ENCODE measurements around the gene DUSP14. TPM values are rescaled to one million over a fixed set of nuclear protein-coding genes. Genes with fewer than 3 reads are reported as not detected.
"Not testable (repeated sequence)": the region's sequence is repeated elsewhere in the genome, so short reads cannot be mapped to it uniquely, and the experiment has no call there.

Gene DUSP14
- total RNA-seq, 1 experiment from 2014 or later: 30.2 TPM

DNA sequence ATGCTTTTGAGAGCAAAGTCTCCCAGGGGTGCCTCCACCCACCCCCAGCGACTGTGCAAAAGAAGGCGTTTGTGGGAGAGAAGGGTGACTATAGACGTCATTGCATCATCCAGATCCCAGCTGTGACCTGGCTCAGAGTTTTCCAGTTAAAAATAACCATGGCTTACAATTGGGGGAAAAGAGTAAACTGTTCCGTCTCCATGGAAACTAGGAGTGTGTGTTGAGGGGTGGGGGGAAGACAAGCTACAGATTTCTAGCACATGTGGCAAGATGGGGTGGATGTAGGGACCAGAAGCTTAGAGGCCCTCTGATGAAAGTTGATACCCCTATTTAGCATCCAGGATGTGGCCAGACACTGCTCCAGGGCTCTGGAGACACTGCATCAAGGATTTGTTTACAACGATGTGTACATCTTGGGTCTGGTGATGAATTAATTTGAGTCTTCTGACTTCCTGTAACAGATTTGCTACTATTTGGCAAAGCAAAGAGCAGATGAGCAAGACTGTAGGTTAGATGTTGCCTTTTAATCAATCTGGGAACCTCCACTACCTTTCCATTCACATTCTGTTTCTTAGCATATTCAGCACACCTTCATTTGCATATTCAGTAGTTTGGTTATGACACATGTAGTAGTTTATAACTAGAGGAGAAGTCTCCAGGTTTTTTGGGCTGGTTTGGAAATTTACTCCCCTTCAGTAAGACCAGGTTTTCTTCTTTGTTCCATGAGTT lies 6.2 kb upstream of the DUSP14 start:
- DNase-seq (ENCODE audit: extremely low read depth, low read depth): no peak

DNA sequence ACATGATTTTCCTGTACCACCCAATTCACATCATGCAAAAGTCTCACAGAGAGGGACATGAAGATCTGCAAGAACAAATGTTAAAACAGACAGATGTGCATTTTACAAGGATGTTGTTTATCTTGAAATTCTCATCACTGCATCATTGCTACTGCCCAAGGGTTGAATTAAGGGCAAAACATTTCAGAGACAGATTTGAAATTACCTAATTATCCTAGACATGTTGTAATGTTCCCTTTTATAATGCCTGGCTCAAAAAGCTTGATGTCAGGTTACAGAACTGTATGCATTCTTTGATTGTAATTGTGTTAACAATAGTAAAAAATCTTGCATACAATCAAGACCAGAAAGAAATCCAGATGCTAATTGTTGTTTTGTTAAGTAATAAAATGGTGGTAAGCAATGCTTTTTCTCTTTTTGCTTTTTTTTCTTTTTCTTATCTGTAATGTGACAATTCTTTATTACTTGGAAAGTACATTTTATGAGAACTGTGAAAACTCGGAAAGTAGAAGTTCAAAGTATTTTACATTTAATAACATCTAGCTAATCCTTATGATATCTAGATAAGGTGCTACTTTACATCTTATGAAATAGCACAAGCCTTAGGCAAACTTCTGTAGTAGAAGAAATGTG lies 3.6 kb upstream of the DUSP14 start:
- no peak for DNase-seq (ENCODE audit: extremely low read depth, low read depth)

DNA sequence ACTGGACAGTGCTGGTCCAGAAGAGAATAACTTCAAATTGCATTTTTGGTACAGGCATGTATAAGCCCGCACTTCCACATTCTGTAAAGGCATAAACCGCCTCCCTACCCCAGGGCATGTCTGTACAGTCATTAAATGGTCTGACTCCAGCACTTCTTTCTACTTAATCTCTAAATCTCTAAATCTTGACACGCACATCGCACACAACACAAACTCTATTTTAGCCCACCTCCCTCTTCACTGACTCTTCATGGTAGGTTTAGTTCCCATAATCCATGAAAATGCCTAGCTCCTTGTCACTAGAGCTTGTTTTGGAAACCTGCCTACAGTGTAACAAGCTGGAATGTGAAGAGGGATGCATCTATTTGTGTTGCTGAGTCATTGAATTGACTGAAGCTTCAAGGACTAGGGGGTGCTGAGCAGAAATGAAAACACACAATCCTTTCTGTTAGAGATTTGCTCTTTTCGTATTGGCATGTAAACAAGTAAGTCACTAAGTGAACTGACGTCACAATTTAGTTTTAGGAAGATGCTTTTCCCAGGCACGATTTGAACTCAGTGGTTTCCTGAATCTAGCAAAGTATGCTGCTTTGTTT lies 1.6 kb upstream of the DUSP14 start:
- peak; percentile 90 for DNase-seq (ENCODE audit: extremely low read depth, low read depth)

DNA sequence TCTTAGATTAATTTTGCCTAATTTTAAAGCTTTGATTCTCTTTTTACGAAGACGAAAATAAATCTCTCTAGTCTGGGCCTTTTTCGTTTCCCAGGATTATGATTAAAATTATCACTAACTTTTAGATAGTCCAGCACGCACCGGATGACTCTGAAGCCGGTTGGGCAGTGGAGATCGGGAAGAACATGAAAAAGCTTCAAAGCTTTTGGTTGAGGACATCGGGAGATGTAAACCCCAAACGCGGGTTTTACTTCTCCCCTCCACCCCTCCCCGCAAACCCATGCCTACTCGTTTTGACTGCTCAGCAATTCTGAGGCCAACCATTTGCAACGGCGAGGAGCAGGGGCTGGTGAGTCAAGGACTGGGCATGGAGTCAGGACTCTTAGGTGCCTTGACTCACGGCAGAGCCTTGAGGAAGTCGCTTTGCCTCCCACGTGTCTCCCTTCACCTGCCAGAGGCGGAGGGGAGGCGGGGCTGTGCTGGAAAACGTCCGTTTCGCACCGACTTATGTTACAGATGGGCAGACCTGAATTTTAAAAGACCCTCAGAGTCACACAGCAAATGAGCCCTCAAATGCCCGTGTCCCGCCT lies 989 bp upstream of the DUSP14 start:
- DNase-seq (ENCODE audit: extremely low read depth, low read depth): peak; percentile 88

GRCh38 chr17:37490022-37490587 lies 414 bp downstream of the DUSP14 start:
- peak; percentile 36 for DNase-seq (ENCODE audit: extremely low read depth, low read depth)

DNA sequence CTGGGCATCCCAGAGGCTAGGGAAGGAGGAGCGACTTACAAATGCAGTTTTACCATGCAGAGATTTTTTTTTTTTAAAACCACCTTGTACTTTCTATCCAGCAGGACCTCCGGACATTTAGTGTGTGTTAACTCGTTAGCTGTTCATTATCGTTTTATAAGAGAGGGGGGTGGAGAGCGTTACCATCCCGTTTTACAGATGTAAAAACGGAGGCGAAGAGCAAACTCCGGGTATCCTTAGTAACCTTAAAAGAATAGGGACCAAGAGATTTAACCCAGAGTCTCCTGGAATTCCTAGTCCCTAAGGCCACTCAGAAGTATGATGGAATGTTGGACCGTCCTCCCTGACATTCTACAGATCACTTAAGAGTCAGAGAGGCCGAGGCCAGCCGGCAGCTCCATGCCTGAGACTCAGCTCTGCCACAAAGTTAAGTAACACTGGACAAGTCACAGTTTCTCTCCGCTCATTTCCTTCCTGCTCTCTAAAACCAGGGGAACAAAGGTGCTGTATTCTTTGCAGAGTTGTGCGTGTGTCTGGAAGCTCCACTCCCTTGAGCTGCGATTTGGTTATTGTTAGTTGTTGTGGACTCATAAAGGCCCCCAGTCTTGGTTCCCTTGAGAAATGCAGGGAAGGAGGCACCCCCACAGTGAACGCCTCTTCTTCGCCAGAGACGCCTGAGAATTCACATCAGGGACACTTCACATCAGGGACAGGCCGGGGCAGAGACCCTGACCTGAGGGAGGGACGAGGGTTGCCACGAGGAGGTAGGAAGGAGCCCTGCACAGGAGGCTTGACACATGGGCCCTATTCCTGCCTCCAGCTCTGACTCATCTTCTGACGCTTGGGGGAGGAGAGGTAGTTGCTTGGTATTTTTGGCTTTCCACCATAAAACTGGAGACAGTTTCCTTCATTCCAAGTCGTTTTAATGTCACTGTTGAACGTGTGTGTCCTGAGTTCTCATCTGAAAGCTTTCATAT lies 1.2 kb downstream of the DUSP14 start:
- peak; percentile 67 for DNase-seq (ENCODE audit: extremely low read depth, low read depth)

DNA sequence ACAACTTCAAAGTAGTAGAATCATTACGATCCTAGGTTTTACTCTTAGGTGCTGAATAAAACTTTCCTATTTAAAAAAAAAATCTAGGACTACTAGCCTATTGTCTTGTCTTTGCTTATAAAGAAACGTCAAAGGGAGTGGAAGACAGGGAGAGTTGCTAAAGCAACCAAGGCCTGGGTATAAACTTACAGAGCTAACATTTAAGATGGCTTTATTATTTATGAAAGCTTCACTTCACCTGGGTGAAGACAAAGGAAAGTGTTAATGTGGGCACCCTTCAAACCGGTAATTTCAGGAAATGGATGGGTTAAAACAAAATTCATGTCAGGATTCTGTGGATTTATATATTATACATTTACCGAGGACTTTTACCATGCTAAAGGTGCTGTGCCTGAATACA lies 2.5 kb downstream of the DUSP14 start:
- no peak for DNase-seq (ENCODE audit: extremely low read depth, low read depth)

GRCh38 chr17:37493249-37494027 lies 3.7 kb downstream of the DUSP14 start:
- no peak for DNase-seq (ENCODE audit: extremely low read depth, low read depth)

GRCh38 chr17:37494401-37494831 lies 4.7 kb downstream of the DUSP14 start:
- DNase-seq (ENCODE audit: extremely low read depth, low read depth): no peak

DNA sequence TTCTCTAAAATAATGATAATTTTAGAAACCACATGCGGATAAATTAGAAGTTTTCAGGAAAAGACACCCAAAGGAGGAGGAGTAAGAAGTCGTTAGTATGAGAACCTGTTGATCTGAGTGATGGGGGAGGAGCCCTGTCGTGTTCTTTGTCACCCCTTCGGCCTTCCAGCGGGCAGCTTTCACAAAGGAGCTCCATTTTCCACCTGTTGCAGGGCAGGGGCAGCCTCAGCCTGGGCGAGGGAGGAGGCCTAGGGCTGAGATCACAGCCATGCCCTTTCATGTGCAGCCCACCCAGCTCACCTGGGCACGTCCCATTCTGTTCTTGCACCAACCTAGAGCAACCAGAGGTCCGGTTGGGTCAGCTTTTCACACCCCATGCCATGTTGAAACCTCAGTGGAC lies 5.3 kb downstream of the DUSP14 start:
- no peak for DNase-seq (ENCODE audit: extremely low read depth, low read depth)

- DNase-seq (ENCODE audit: extremely low read depth, low read depth): no peak
Measured at GRCh38 chr17:37500378-37500777, 10.7 kb downstream of the DUSP14 start.

GRCh38 chr17:37502009-37502936 lies 12.6 kb downstream of the DUSP14 start:
- no peak for DNase-seq (ENCODE audit: extremely low read depth, low read depth)

DNA sequence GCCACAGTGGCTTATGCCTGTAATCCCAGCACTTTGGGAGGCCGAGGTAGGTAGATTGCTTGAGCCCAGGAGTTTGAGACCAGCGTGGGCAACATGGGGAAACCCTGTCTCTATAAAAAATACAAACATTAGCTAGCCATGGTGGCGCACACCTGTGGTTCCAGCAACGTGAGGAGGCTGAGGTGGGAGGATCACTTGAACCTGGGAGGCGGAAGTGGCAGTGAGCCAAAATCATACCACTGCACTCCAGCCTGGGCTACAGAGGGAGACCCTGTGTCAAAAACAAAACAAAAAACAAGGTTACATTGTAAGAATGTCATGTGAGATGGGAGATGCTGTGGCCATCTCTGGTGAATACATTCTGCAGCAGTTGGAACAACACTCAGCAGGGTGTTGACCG lies 13.5 kb downstream of the DUSP14 start:
- no peak for DNase-seq (ENCODE audit: extremely low read depth, low read depth)

- no peak for DNase-seq (ENCODE audit: extremely low read depth, low read depth)
Measured at GRCh38 chr17:37505333-37505732, 15.6 kb downstream of the DUSP14 start.

DNA sequence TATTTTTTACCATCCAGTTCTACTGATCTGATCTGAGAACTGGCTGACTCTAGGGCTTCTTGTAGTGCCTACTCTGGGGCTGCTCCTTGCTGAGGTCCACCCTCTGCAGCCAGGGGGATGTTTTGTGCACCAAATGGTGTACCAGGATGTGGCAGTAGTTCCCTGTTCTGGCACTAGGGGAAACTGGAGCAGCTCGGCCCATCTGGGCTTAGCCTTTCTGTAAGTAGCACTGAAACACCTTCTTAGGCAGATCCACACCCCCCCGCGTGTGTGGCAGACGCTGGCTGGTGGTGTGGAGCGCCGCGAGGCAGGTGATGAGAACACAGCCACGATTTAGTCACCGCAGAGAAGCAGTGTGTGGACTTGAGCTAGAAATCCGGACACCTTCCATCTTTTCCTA lies 17.0 kb downstream of the DUSP14 start:
- DNase-seq (ENCODE audit: extremely low read depth, low read depth): no peak

DNA sequence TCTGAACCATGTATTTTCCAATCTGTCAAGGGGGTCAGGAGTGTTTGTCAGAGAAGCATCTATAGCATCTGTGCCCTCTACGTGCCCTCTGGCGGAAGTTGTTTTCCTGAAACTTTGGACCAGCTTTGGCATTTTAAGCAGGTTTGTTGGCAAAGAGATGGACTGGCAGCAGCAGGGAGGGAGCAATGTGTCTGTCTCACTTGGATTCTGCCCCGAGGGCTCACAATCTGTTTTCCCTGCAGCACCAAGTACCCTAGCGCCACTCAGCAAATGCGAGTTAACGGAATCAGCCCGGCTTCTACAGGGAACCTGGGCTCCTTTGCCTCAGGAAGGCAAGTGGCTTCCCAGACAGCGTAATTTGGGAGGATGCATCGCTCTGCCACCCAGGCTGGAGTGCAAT lies 17.4 kb downstream of the DUSP14 start:
- no peak for DNase-seq (ENCODE audit: extremely low read depth, low read depth)

GRCh38 chr17:37510056-37510455 lies 20.4 kb downstream of the DUSP14 start:
- no peak for DNase-seq (ENCODE audit: extremely low read depth, low read depth)

GRCh38 chr17:37511642-37512041 lies 22.0 kb downstream of the DUSP14 start:
- not testable (repeated sequence) for DNase-seq (ENCODE audit: extremely low read depth, low read depth)
